Activated naive CD4-positive, alpha-beta T cell treated with anti-CD3 and anti-CD28 coated beads for 36 hours (primary cell): Measurements from ENCODE around the gene NQO2. TPM values are rescaled to one million over a fixed set of nuclear protein-coding genes. Genes with fewer than 3 reads are reported as not detected.

Experiments used
- CTCF ChIA-PET: fragments of 350-600 bp; sonication (Branson Sonifier 250); formaldehyde crosslinking; loops from one replicate; lab custom pipeline; 2021; ENCODE audit warnings: antibody characterized with exemption; lab: Charles Lee
- DNase-seq: peaks from one replicate; pipeline ENCODE4 v3.0.0-alpha.2; 2020
- H3K27ac Mint-ChIP-seq: one replicate; pipeline ENCODE4 v1.8.0; 2021; ENCODE audit warnings: mild to moderate bottlenecking, mixed read lengths
- H3K27me3 Mint-ChIP-seq: one replicate; pipeline ENCODE4 v1.8.0; 2021; ENCODE audit warnings: low read depth, mixed read lengths
- H3K36me3 Mint-ChIP-seq: one replicate; pipeline ENCODE4 v1.8.0; 2021; ENCODE audit warnings: low read depth, mixed read lengths
- H3K4me1 Mint-ChIP-seq: one replicate; pipeline ENCODE4 v1.8.0; 2021; ENCODE audit warnings: low read depth, mixed read lengths
- H3K4me3 Mint-ChIP-seq: one replicate; pipeline ENCODE4 v1.8.0; 2021; ENCODE audit warnings: mild to moderate bottlenecking, moderate library complexity, mixed read lengths
- H3K9me3 Mint-ChIP-seq: one replicate; pipeline ENCODE4 v1.8.0; 2021; ENCODE audit warnings: mixed read lengths
- intact Hi-C: fragments of 100-400 bp; cut with micrococcal nuclease; formaldehyde crosslinking; loops from one replicate; pipeline ENCODE4 v1.15.1; 2023
- total RNA-seq, 2 experiments: library from RNA; stranded (reverse); gene quantifications; one replicate each; pipeline ENCODE4 v1.2.3, GENCODE V29; 2021

NQO2 gene
- total RNA-seq, 2 experiments from 2014 or later = 18.8 to 21.1 TPM

GRCh38 chr6:2980465-2980855 is 19.2 kb upstream of the NQO2 start:
- H3K27me3 Mint-ChIP-seq = peaks cover 3% of the 10 kb centered on the region
- CTCF ChIA-PET = interaction anchor here (0.8 to 1.7 kb wide), 3 partner anchors 8 to 134 kb away, joined by 3 to 5 read pairs (median 3); no protein-coding TSS in a partner anchor
- intact Hi-C loops = no loop called here
- H3K9me3 Mint-ChIP-seq = no peaks in the 10 kb centered on the region
- H3K4me3 Mint-ChIP-seq = no peak overlapping the region
- H3K36me3 Mint-ChIP-seq = no peaks in the 10 kb centered on the region
- peaks cover 10% of the 10 kb centered on the region for H3K4me1 Mint-ChIP-seq
- DNase-seq = no peak
- no peak overlapping the region for H3K27ac Mint-ChIP-seq

- CTCF ChIA-PET = no interaction called here
- Mint-ChIP-seq H3K27me3 (peaks cover 3% of the 10 kb centered on the region), H3K4me3 (no peak overlapping the region), H3K4me1 (peaks cover 8% of the 10 kb centered on the region), H3K27ac (no peak overlapping the region), H3K9me3 (no peaks in the 10 kb centered on the region), H3K36me3 (no peaks in the 10 kb centered on the region)
- intact Hi-C loops = no loop called here
- no peak for DNase-seq
These were observed 17.1 kb upstream of the NQO2 start for GRCh38 chr6:2982426-2983117.

- intact Hi-C loops = no loop called here
- H3K27me3 Mint-ChIP-seq = peaks cover 3% of the 10 kb centered on the region
- DNase-seq = no peak
- H3K36me3 Mint-ChIP-seq = no peaks in the 10 kb centered on the region
- peaks cover 16% of the 10 kb centered on the region for H3K4me1 Mint-ChIP-seq
- H3K4me3 Mint-ChIP-seq = no peak overlapping the region
- H3K9me3 Mint-ChIP-seq = no peaks in the 10 kb centered on the region
- CTCF ChIA-PET = interaction anchor here (1.2 kb wide), 1 partner anchor 74 kb away, joined by 3 read pairs; no protein-coding TSS in a partner anchor
- H3K27ac Mint-ChIP-seq = no peak overlapping the region
These were observed 14.8 kb upstream of the NQO2 start for GRCh38 chr6:2984738-2985406.

- Mint-ChIP-seq H3K27me3 (peaks cover 3% of the 10 kb centered on the region), H3K4me1 (peaks cover 15% of the 10 kb centered on the region), H3K27ac (no peak overlapping the region), H3K9me3 (no peaks in the 10 kb centered on the region), H3K4me3 (no peak overlapping the region), H3K36me3 (no peaks in the 10 kb centered on the region)
- intact Hi-C loops = no loop called here
- CTCF ChIA-PET = interaction anchor here (0.6 to 6.2 kb wide), 9 partner anchors 9 to 195 kb away, joined by 3 to 45 read pairs (median 4); no protein-coding TSS in a partner anchor
- no peak for DNase-seq
These were observed 12.9 kb upstream of the NQO2 start for GRCh38 chr6:2986722-2987221.

DNA sequence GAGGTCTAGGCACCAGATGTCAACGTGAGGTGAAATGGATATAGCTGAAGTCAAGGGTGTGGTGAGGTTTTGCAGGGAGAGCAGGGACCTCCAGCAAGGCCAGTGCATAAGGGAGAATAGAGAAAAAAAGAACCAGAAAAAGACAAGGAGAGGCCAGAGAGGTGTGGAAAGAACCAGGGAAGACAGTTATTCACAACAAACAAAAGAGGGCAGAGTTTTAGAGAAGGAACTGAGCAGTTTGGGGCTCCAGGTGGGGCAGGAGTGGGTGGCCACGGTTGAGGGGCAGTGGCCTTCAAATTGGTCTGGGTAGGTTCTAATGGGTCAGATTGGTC is 11.6 kb upstream of the NQO2 start:
- Mint-ChIP-seq H3K27me3 (no peaks in the 10 kb centered on the region), H3K4me3 (peak overlapping the region; percentile 87), H3K36me3 (no peaks in the 10 kb centered on the region), H3K4me1 (peaks cover 12% of the 10 kb centered on the region), H3K27ac (peak overlapping the region; percentile 89), H3K9me3 (no peaks in the 10 kb centered on the region)
- intact Hi-C loops = loop anchor here (2.0 kb wide), 1 partner anchor 95 kb away; no protein-coding TSS in a partner anchor
- CTCF ChIA-PET = interaction anchor here (0.9 to 6.2 kb wide), 11 partner anchors 9 to 197 kb away, joined by 3 to 45 read pairs (median 5); no protein-coding TSS in a partner anchor
- no peak for DNase-seq

DNA sequence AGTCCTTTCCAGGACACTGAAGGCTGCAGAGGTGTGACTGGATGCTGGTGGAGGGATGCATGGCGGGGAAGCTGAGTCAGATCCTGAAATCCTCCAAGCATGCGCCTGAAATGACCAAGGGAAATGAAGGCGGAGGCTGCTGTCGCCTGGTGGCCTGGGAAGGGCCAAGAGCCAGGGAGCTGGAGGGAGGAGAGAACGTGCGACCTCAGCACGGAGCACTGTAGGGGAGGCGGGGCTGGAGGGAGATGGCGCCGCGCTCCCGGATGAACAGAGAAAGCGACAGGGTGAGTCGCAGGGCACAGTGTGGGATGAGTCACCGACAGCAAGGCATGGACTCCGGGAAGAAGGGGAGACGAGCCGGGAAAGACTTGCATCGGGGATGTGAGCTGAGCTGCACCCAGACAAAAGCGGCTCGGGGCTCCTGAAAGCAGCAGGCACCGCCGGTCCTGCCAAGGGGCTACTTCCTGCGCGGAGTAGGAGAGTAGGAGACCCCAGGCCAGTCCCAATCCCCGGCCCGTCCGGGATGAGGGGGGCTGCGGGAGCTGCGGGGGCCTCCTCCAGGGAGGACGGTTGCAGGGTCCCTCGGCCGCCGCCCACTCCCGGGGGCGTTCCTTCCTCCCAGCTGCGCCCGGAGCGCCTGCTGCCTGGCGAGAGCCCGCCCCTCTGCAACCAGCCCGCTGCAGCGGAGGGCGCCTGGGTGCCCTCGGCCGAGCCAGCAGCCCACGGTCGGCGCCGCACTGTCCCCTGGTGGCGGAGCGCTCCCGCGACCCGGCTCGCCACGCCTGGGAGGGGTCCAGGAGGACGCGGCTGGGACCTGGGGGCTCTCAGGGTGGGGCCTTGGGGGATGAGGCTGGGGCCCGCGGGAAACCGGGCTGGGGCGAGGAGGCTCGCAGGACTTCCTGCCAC is 11.0 kb upstream of the NQO2 start:
- Mint-ChIP-seq H3K36me3 (no peaks in the 10 kb centered on the region), H3K9me3 (no peaks in the 10 kb centered on the region), H3K4me1 (peaks cover 12% of the 10 kb centered on the region), H3K27me3 (no peaks in the 10 kb centered on the region), H3K27ac (peak overlapping the region; percentile 97), H3K4me3 (peak overlapping the region; percentile 87)
- intact Hi-C loops = loop anchor here (1.0 to 2.0 kb wide), 9 partner anchors 11 to 223 kb away; partner anchors contain the start of genes NQO2, SERPINB1, SERPINB6 and WRNIP1
- peak; percentile 84 for DNase-seq
- CTCF ChIA-PET = interaction anchor here (0.7 to 6.2 kb wide), 25 partner anchors 9 to 239 kb away, joined by 3 to 45 read pairs (median 5); partner anchors contain the start of genes NQO2 and SERPINB1

GRCh38 chr6:2989332-2990247 is 10.1 kb upstream of the NQO2 start:
- CTCF ChIA-PET = interaction anchor here (0.7 to 6.2 kb wide), 32 partner anchors 10 to 240 kb away, joined by 3 to 45 read pairs (median 4); partner anchors contain the start of genes NQO2 and SERPINB1
- H3K9me3 Mint-ChIP-seq = no peaks in the 10 kb centered on the region
- H3K4me3 Mint-ChIP-seq = peak overlapping the region; percentile 87
- intact Hi-C loops = loop anchor here (1.0 to 10.0 kb wide), 10 partner anchors 10 to 465 kb away; partner anchors contain the start of genes NQO2, SERPINB1, SERPINB6 and SLC22A23
- peaks cover 12% of the 10 kb centered on the region for H3K4me1 Mint-ChIP-seq
- peak overlapping the region; percentile 97 for H3K27ac Mint-ChIP-seq
- DNase-seq = peak; percentile 86
- no peaks in the 10 kb centered on the region for H3K27me3 Mint-ChIP-seq
- no peaks in the 10 kb centered on the region for H3K36me3 Mint-ChIP-seq

GRCh38 chr6:2990248-2990931 is 9.3 kb upstream of the NQO2 start:
- CTCF ChIA-PET = interaction anchor here (0.6 to 6.2 kb wide), 22 partner anchors 11 to 228 kb away, joined by 3 to 45 read pairs (median 5); partner anchors contain the start of gene SERPINB1
- H3K36me3 Mint-ChIP-seq = no peaks in the 10 kb centered on the region
- H3K9me3 Mint-ChIP-seq = no peaks in the 10 kb centered on the region
- H3K27ac Mint-ChIP-seq = peak overlapping the region; percentile 97
- no peak for DNase-seq
- H3K4me3 Mint-ChIP-seq = peak overlapping the region; percentile 87
- no peaks in the 10 kb centered on the region for H3K27me3 Mint-ChIP-seq
- intact Hi-C loops = loop anchor here (10.0 kb wide), 1 partner anchor 464 kb away; the partner anchor contains the start of gene SLC22A23
- peaks cover 12% of the 10 kb centered on the region for H3K4me1 Mint-ChIP-seq

GRCh38 chr6:2990932-2991506 is 8.7 kb upstream of the NQO2 start:
- CTCF ChIA-PET = interaction anchor here (0.6 to 6.2 kb wide), 13 partner anchors 13 to 200 kb away, joined by 3 to 45 read pairs (median 5); no protein-coding TSS in a partner anchor
- intact Hi-C loops = loop anchor here (10.0 kb wide), 1 partner anchor 464 kb away; the partner anchor contains the start of gene SLC22A23

More at GRCh38 chr6:2990932-2991506, 8.7 kb upstream of the NQO2 start:
- Mint-ChIP-seq H3K4me1 (peaks cover 12% of the 10 kb centered on the region), H3K4me3 (peak overlapping the region; percentile 87), H3K36me3 (no peaks in the 10 kb centered on the region), H3K9me3 (no peaks in the 10 kb centered on the region), H3K27me3 (no peaks in the 10 kb centered on the region), H3K27ac (peak overlapping the region; percentile 97)
- no peak for DNase-seq
